NCI-H1105 (cell line): ENCODE results near the gene EYS.

Source experiments
- DNase-seq: peaks from one replicate; lab custom pipeline; 2025; lab: John Stamatoyannopoulos, UW

The EYS gene

GRCh38 chr6:64817525-64817924 is 889.5 kb downstream of the EYS start:
- DNase-seq = no peak

GRCh38 chr6:64815718-64816117 is 891.3 kb downstream of the EYS start:
- DNase-seq = no peak

- no peak for DNase-seq
These were observed 894.9 kb downstream of the EYS start for GRCh38 chr6:64812138-64812537.

- no peak for DNase-seq
These were observed 895.9 kb downstream of the EYS start for GRCh38 chr6:64811119-64811518.

- no peak for DNase-seq
These were observed 899.2 kb downstream of the EYS start for GRCh38 chr6:64807785-64808184.

- DNase-seq = no peak
These were observed 903.4 kb downstream of the EYS start for GRCh38 chr6:64803470-64804166.

GRCh38 chr6:64792534-64792933 is 914.5 kb downstream of the EYS start:
- DNase-seq = no peak

GRCh38 chr6:64789476-64789875 is 917.5 kb downstream of the EYS start:
- no peak for DNase-seq

- DNase-seq = no peak
These were observed 920.3 kb downstream of the EYS start for GRCh38 chr6:64786736-64787135.

GRCh38 chr6:64782877-64783276 is 924.1 kb downstream of the EYS start:
- DNase-seq = no peak

- DNase-seq = no peak
These were observed 928.9 kb downstream of the EYS start for GRCh38 chr6:64777941-64778785.

GRCh38 chr6:64776359-64776758 is 930.7 kb downstream of the EYS start:
- no peak for DNase-seq

- DNase-seq = no peak
These were observed 932.1 kb downstream of the EYS start for GRCh38 chr6:64774881-64775280.

GRCh38 chr6:64750910-64751309 is 956.1 kb downstream of the EYS start:
- DNase-seq = no peak

GRCh38 chr6:64737418-64737817 is 969.6 kb downstream of the EYS start:
- DNase-seq = no peak

- no peak for DNase-seq
These were observed 970.5 kb downstream of the EYS start for GRCh38 chr6:64736421-64736950.

- DNase-seq = no peak
These were observed 973.6 kb downstream of the EYS start for GRCh38 chr6:64733433-64733832.

GRCh38 chr6:64732888-64733287 is 974.1 kb downstream of the EYS start:
- DNase-seq = no peak

GRCh38 chr6:64729522-64729921 is 977.5 kb downstream of the EYS start:
- DNase-seq = no peak

GRCh38 chr6:64727075-64727474 is 980.0 kb downstream of the EYS start:
- DNase-seq = no peak

- DNase-seq = no peak
These were observed 982.9 kb downstream of the EYS start for GRCh38 chr6:64724091-64724490.

GRCh38 chr6:64723327-64724058 is 983.5 kb downstream of the EYS start:
- DNase-seq = no peak

- DNase-seq = no peak
These were observed 985.2 kb downstream of the EYS start for GRCh38 chr6:64721865-64722264.
